Activated CD4-positive, alpha-beta memory T cell treated with anti-CD3 and anti-CD28 coated beads, Interleukin-2, amount 10 ng/mL, durations not matched to agents 7 days and 5 days (primary cell): ENCODE measurements around the gene CEACAM21. TPM values are rescaled to one million over a fixed set of nuclear protein-coding genes. Genes with fewer than 3 reads are reported as not detected.

ENCODE experiments used
- CTCF ChIA-PET: fragments of 350-600 bp; sonication (Branson Sonifier 250); formaldehyde crosslinking; loops from one replicate; lab custom pipeline; 2021; ENCODE audit warnings: antibody characterized with exemption, inconsistent platforms; lab: Charles Lee
- POLR2A ChIA-PET: fragments of 350-600 bp; sonication (Branson Sonifier 250); formaldehyde crosslinking; loops from one replicate; lab custom pipeline; 2021; ENCODE audit warnings: antibody characterized with exemption; lab: Charles Lee
- DNase-seq: peaks from one replicate; pipeline ENCODE4 v3.0.0-alpha.2; 2020
- H3K27ac Mint-ChIP-seq: one replicate; pipeline ENCODE4 v1.8.0; 2021; ENCODE audit warnings: mild to moderate bottlenecking, mixed read lengths
- H3K27me3 Mint-ChIP-seq: one replicate; pipeline ENCODE4 v1.8.0; 2021; ENCODE audit warnings: mixed read lengths
- H3K36me3 Mint-ChIP-seq: one replicate; pipeline ENCODE4 v1.8.0; 2021; ENCODE audit warnings: low read depth, mixed read lengths
- H3K4me1 Mint-ChIP-seq: one replicate; pipeline ENCODE4 v1.8.0; 2021; ENCODE audit warnings: mixed read lengths
- H3K4me3 Mint-ChIP-seq: one replicate; pipeline ENCODE4 v1.8.0; 2021; ENCODE audit warnings: mild to moderate bottlenecking, mixed read lengths
- H3K9me3 Mint-ChIP-seq: one replicate; pipeline ENCODE4 v1.8.0; 2021; ENCODE audit warnings: mixed read lengths
- total RNA-seq, 2 experiments: library from RNA; stranded (reverse); gene quantifications; one replicate each; pipeline ENCODE4 v1.2.3, GENCODE V29; 2021

The CEACAM21 gene
- total RNA-seq, 2 experiments from 2014 or later: 77.0 to 77.8 TPM

GRCh38 chr19:41551212-41551610 lies 24.8 kb upstream of the CEACAM21 start:
- peaks cover 68% of the 10 kb centered on the region for H3K36me3 Mint-ChIP-seq
- H3K27ac Mint-ChIP-seq: peak overlapping the region; percentile 99
- no peaks in the 10 kb centered on the region for H3K27me3 Mint-ChIP-seq
- no peak for DNase-seq
- peaks cover 2% of the 10 kb centered on the region for H3K9me3 Mint-ChIP-seq
- ChIA-PET CTCF (interaction anchor here (1.2 to 2.7 kb wide), 2 partner anchors 10 to 12 kb away, joined by 4 to 13 read pairs; no protein-coding TSS in a partner anchor), POLR2A (interaction anchor here (0.7 to 4.4 kb wide), 5 partner anchors 9 to 333 kb away, joined by 3 to 27 read pairs (median 3); no protein-coding TSS in a partner anchor)
- H3K4me1 Mint-ChIP-seq: peaks cover 61% of the 10 kb centered on the region
- H3K4me3 Mint-ChIP-seq: peak overlapping the region; percentile 99

GRCh38 chr19:41551711-41552110 lies 24.3 kb upstream of the CEACAM21 start:
- Mint-ChIP-seq H3K4me1 (peaks cover 61% of the 10 kb centered on the region), H3K9me3 (peaks cover 2% of the 10 kb centered on the region), H3K36me3 (peaks cover 73% of the 10 kb centered on the region), H3K4me3 (peak overlapping the region; percentile 99), H3K27ac (peak overlapping the region; percentile 99), H3K27me3 (no peaks in the 10 kb centered on the region)
- DNase-seq: no peak
- POLR2A ChIA-PET: interaction anchor here (0.7 to 4.4 kb wide), 6 partner anchors 8 to 333 kb away, joined by 3 to 27 read pairs (median 3); no protein-coding TSS in a partner anchor
- CTCF ChIA-PET: interaction anchor here (1.2 to 2.7 kb wide), 3 partner anchors 9 to 17 kb away, joined by 3 to 13 read pairs (median 4); no protein-coding TSS in a partner anchor

- H3K27ac Mint-ChIP-seq: peak overlapping the region; percentile 99
- H3K27me3 Mint-ChIP-seq: no peaks in the 10 kb centered on the region
- H3K36me3 Mint-ChIP-seq: peaks cover 81% of the 10 kb centered on the region
- ChIA-PET POLR2A (interaction anchor here (0.6 to 4.4 kb wide), 7 partner anchors 9 to 289 kb away, joined by 3 to 27 read pairs (median 5); no protein-coding TSS in a partner anchor), CTCF (interaction anchor here (0.7 to 2.8 kb wide), 5 partner anchors 8 to 103 kb away, joined by 3 to 19 read pairs (median 5); no protein-coding TSS in a partner anchor)
- no peak for DNase-seq
- H3K4me3 Mint-ChIP-seq: peak overlapping the region; percentile 99
- H3K4me1 Mint-ChIP-seq: peaks cover 60% of the 10 kb centered on the region
- peaks cover 2% of the 10 kb centered on the region for H3K9me3 Mint-ChIP-seq
Observed at GRCh38 chr19:41552558-41552957, 23.4 kb upstream of the CEACAM21 start.

GRCh38 chr19:41553804-41554203 lies 22.2 kb upstream of the CEACAM21 start:
- ChIA-PET CTCF (interaction anchor here (1.6 to 2.8 kb wide), 8 partner anchors 10 to 114 kb away, joined by 3 to 19 read pairs (median 8); partner anchors contain the start of gene DMAC2), POLR2A (interaction anchor here (1.0 to 9.4 kb wide), 11 partner anchors 7 to 248 kb away, joined by 3 to 173 read pairs (median 5); no protein-coding TSS in a partner anchor)
- H3K27ac Mint-ChIP-seq: peak overlapping the region; percentile 99
- H3K9me3 Mint-ChIP-seq: peaks cover 2% of the 10 kb centered on the region
- peak overlapping the region; percentile 58 for H3K4me3 Mint-ChIP-seq
- peaks cover 89% of the 10 kb centered on the region for H3K36me3 Mint-ChIP-seq
- peaks cover 61% of the 10 kb centered on the region for H3K4me1 Mint-ChIP-seq
- no peak for DNase-seq
- no peaks in the 10 kb centered on the region for H3K27me3 Mint-ChIP-seq

- DNase-seq: peak; percentile 64
- CTCF ChIA-PET: interaction anchor here (0.6 to 2.8 kb wide), 15 partner anchors 8 to 410 kb away, joined by 3 to 19 read pairs (median 5); partner anchors contain the start of gene DMAC2
- POLR2A ChIA-PET: interaction anchor here (0.8 to 9.4 kb wide), 14 partner anchors 8 to 203 kb away, joined by 3 to 173 read pairs (median 5); no protein-coding TSS in a partner anchor
- Mint-ChIP-seq H3K9me3 (peaks cover 2% of the 10 kb centered on the region), H3K4me1 (peaks cover 68% of the 10 kb centered on the region), H3K27ac (peak overlapping the region; percentile 99), H3K4me3 (peak overlapping the region; percentile 58), H3K27me3 (no peaks in the 10 kb centered on the region), H3K36me3 (peaks cover 93% of the 10 kb centered on the region)
Observed at GRCh38 chr19:41554907-41555306, 21.1 kb upstream of the CEACAM21 start.

- peaks cover 93% of the 10 kb centered on the region for H3K36me3 Mint-ChIP-seq
- CTCF ChIA-PET: interaction anchor here (0.6 to 5.4 kb wide), 8 partner anchors 8 to 411 kb away, joined by 3 to 42 read pairs (median 7); no protein-coding TSS in a partner anchor
- H3K9me3 Mint-ChIP-seq: peaks cover 2% of the 10 kb centered on the region
- H3K27me3 Mint-ChIP-seq: no peaks in the 10 kb centered on the region
- H3K4me3 Mint-ChIP-seq: peak overlapping the region; percentile 58
- POLR2A ChIA-PET: interaction anchor here (1.1 to 9.4 kb wide), 5 partner anchors 9 to 204 kb away, joined by 3 to 173 read pairs (median 3); no protein-coding TSS in a partner anchor
- peaks cover 76% of the 10 kb centered on the region for H3K4me1 Mint-ChIP-seq
- H3K27ac Mint-ChIP-seq: peak overlapping the region; percentile 99
- no peak for DNase-seq
Observed at GRCh38 chr19:41555748-41556147, 20.2 kb upstream of the CEACAM21 start.

GRCh38 chr19:41563854-41564514 lies 12.0 kb upstream of the CEACAM21 start:
- CTCF ChIA-PET: interaction anchor here (0.5 to 9.3 kb wide), 15 partner anchors 9 to 211 kb away, joined by 3 to 193 read pairs (median 6); partner anchors contain the start of gene DMAC2
- no peaks in the 10 kb centered on the region for H3K9me3 Mint-ChIP-seq
- H3K4me1 Mint-ChIP-seq: peaks cover 64% of the 10 kb centered on the region
- H3K36me3 Mint-ChIP-seq: peaks cover 69% of the 10 kb centered on the region
- POLR2A ChIA-PET: interaction anchor here (0.8 to 5.2 kb wide), 14 partner anchors 9 to 259 kb away, joined by 3 to 57 read pairs (median 3); partner anchors contain the start of genes CEACAM21 and DMAC2
- H3K27me3 Mint-ChIP-seq: no peaks in the 10 kb centered on the region
- H3K4me3 Mint-ChIP-seq: no peak overlapping the region
- DNase-seq: peak; percentile 46
- no peak overlapping the region for H3K27ac Mint-ChIP-seq

- no peaks in the 10 kb centered on the region for H3K27me3 Mint-ChIP-seq
- no peak for DNase-seq
- H3K9me3 Mint-ChIP-seq: no peaks in the 10 kb centered on the region
- peaks cover 63% of the 10 kb centered on the region for H3K36me3 Mint-ChIP-seq
- ChIA-PET CTCF (interaction anchor here (0.8 to 9.3 kb wide), 11 partner anchors 10 to 125 kb away, joined by 3 to 193 read pairs (median 6); partner anchors contain the start of gene DMAC2), POLR2A (interaction anchor here (1.0 to 5.2 kb wide), 6 partner anchors 11 to 35 kb away, joined by 3 to 57 read pairs (median 8); partner anchors contain the start of gene CEACAM21)
- no peak overlapping the region for H3K27ac Mint-ChIP-seq
- H3K4me1 Mint-ChIP-seq: peaks cover 56% of the 10 kb centered on the region
- H3K4me3 Mint-ChIP-seq: no peak overlapping the region
Observed at GRCh38 chr19:41564515-41565378, 11.2 kb upstream of the CEACAM21 start.

- POLR2A ChIA-PET: interaction anchor here (0.6 to 5.2 kb wide), 3 partner anchors 10 to 210 kb away, joined by 3 to 57 read pairs (median 4); partner anchors contain the start of gene CEACAM21
- Mint-ChIP-seq H3K27me3 (no peaks in the 10 kb centered on the region), H3K9me3 (no peaks in the 10 kb centered on the region), H3K27ac (no peak overlapping the region), H3K36me3 (peaks cover 57% of the 10 kb centered on the region), H3K4me3 (no peak overlapping the region), H3K4me1 (peaks cover 53% of the 10 kb centered on the region)
- no peak for DNase-seq
- CTCF ChIA-PET: interaction anchor here (9.1 to 9.3 kb wide), 2 partner anchors 22 to 115 kb away, joined by 91 to 193 read pairs; no protein-coding TSS in a partner anchor
Observed at GRCh38 chr19:41565379-41565720, 10.6 kb upstream of the CEACAM21 start.

- Mint-ChIP-seq H3K9me3 (no peaks in the 10 kb centered on the region), H3K27me3 (no peaks in the 10 kb centered on the region), H3K4me1 (peaks cover 52% of the 10 kb centered on the region), H3K4me3 (no peak overlapping the region), H3K27ac (no peak overlapping the region), H3K36me3 (peaks cover 51% of the 10 kb centered on the region)
- no peak for DNase-seq
- ChIA-PET CTCF (interaction anchor here (1.3 to 9.3 kb wide), 3 partner anchors 11 to 116 kb away, joined by 6 to 193 read pairs (median 91); no protein-coding TSS in a partner anchor), POLR2A (interaction anchor here (0.6 to 5.2 kb wide), 6 partner anchors 10 to 211 kb away, joined by 3 to 57 read pairs (median 4); partner anchors contain the start of genes CEACAM21 and DMAC2)
Observed at GRCh38 chr19:41566001-41566400, 10.0 kb upstream of the CEACAM21 start.

GRCh38 chr19:41569481-41570150 lies 6.3 kb upstream of the CEACAM21 start:
- peaks cover 27% of the 10 kb centered on the region for H3K4me1 Mint-ChIP-seq
- no peaks in the 10 kb centered on the region for H3K27me3 Mint-ChIP-seq
- no peak overlapping the region for H3K4me3 Mint-ChIP-seq
- peaks cover 47% of the 10 kb centered on the region for H3K36me3 Mint-ChIP-seq
- no peak overlapping the region for H3K27ac Mint-ChIP-seq
- H3K9me3 Mint-ChIP-seq: no peaks in the 10 kb centered on the region
- CTCF ChIA-PET: interaction anchor here (0.9 to 9.3 kb wide), 11 partner anchors 11 to 130 kb away, joined by 3 to 193 read pairs (median 9); partner anchors contain the start of gene DMAC2
- POLR2A ChIA-PET: interaction anchor here (0.7 to 3.3 kb wide), 7 partner anchors 9 to 130 kb away, joined by 3 to 25 read pairs (median 6); partner anchors contain the start of gene DMAC2
- no peak for DNase-seq
